ENCODE measurements around the gene PPP2R1B. TPM values are rescaled to one million over a fixed set of nuclear protein-coding genes. Genes with fewer than 3 reads are reported as not detected.

The PPP2R1B gene
- total RNA-seq, 2 donors from 2014 or later: 56.2 to 72.3 TPM

GRCh38 chr11:111756097-111756496 lies 10.1 kb downstream of the PPP2R1B start:
- no peaks in the 10 kb centered on the region for H3K27me3 Mint-ChIP-seq
- H3K4me3 Mint-ChIP-seq: no peak overlapping the region
- peaks cover 27% of the 10 kb centered on the region for H3K36me3 Mint-ChIP-seq
- no peak for ATAC-seq
- peaks cover 5 to 6% of the 10 kb centered on the region in 2 donors for H3K4me1 Mint-ChIP-seq (ENCODE audit: low read depth in 2 of 2)
- no peak overlapping the region for H3K27ac Mint-ChIP-seq
- no peaks in the 10 kb centered on the region for H3K9me3 Mint-ChIP-seq
- no peak for DNase-seq (ENCODE audit: low spot score)

GRCh38 chr11:111749646-111750045 lies 16.5 kb downstream of the PPP2R1B start:
- Mint-ChIP-seq H3K36me3 (peaks cover 39% of the 10 kb centered on the region), H3K4me1 (ENCODE audit: low read depth in 2 of 2) (peaks cover 9 to 10% of the 10 kb centered on the region in 2 donors), H3K27me3 (no peaks in the 10 kb centered on the region), H3K9me3 (no peaks in the 10 kb centered on the region), H3K4me3 (no peak overlapping the region), H3K27ac (no peak overlapping the region)
- ATAC-seq (no peak), DNase-seq (ENCODE audit: low spot score) (no peak)

GRCh38 chr11:111748035-111748804 lies 18.0 kb downstream of the PPP2R1B start:
- peaks cover 9 to 10% of the 10 kb centered on the region in 2 donors for H3K4me1 Mint-ChIP-seq (ENCODE audit: low read depth in 2 of 2)
- no peaks in the 10 kb centered on the region for H3K27me3 Mint-ChIP-seq
- H3K36me3 Mint-ChIP-seq: peaks cover 50% of the 10 kb centered on the region
- ATAC-seq: no peak
- no peak overlapping the region for H3K27ac Mint-ChIP-seq
- H3K4me3 Mint-ChIP-seq: no peak overlapping the region
- no peaks in the 10 kb centered on the region for H3K9me3 Mint-ChIP-seq
- DNase-seq (ENCODE audit: low spot score): no peak

- H3K36me3 Mint-ChIP-seq: peaks cover 53% of the 10 kb centered on the region
- peaks cover 6 to 20% of the 10 kb centered on the region in 2 donors for H3K4me1 Mint-ChIP-seq (ENCODE audit: low read depth in 2 of 2)
- no peaks in the 10 kb centered on the region for H3K27me3 Mint-ChIP-seq
- no peak for DNase-seq (ENCODE audit: low spot score)
- no peak overlapping the region for H3K27ac Mint-ChIP-seq
- no peaks in the 10 kb centered on the region for H3K9me3 Mint-ChIP-seq
- no peak overlapping the region for H3K4me3 Mint-ChIP-seq
- no peak for ATAC-seq
These were observed 20.3 kb downstream of the PPP2R1B start for GRCh38 chr11:111745719-111746504.

DNA sequence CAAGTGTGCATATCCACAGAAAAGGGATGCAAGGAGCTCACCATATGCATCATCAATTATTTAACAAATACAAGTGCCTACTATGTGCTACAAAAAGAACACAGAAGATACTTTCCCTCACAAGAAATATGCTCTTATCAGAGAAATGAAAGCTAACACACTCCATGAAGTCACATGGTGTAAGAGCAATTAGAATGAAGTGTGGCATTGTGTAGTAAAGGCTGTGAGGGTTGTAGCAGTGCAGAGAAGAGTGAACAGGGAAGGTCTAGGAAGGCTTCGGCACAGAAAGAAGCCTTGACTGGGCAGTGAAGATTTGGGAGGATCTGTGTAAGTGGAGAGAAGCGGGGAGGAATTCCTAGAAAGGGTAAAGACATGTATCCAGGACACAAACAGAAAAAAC lies 22.5 kb downstream of the PPP2R1B start:
- peaks cover 6 to 24% of the 10 kb centered on the region in 2 donors for H3K4me1 Mint-ChIP-seq (ENCODE audit: low read depth in 2 of 2)
- H3K27me3 Mint-ChIP-seq: no peaks in the 10 kb centered on the region
- DNase-seq (ENCODE audit: low spot score) (no peak), ATAC-seq (no peak)
- H3K9me3 Mint-ChIP-seq: no peaks in the 10 kb centered on the region
- no peak overlapping the region for H3K27ac Mint-ChIP-seq
- H3K4me3 Mint-ChIP-seq: no peak overlapping the region
- peaks cover 51% of the 10 kb centered on the region for H3K36me3 Mint-ChIP-seq

DNA sequence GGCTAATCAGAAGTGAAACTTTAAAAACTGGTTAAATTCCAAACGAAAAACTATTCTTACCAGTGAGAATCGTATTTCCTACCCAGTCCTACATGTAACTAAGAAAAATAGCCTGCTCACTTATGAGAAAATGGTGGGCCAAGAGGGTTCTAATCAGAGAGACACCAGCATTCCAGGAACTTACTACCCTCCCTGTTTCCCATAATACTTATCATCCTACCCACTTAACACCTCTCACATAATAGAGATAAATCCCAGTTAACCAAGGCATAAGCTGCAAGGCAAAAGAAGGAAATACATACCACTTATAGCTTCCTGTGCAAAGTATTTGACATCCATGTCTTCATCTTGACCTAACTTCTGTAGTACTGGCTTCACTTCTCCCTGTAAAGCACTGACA lies 24.4 kb downstream of the PPP2R1B start:
- peaks cover 1 to 17% of the 10 kb centered on the region in 2 donors for H3K4me1 Mint-ChIP-seq (ENCODE audit: low read depth in 2 of 2)
- H3K36me3 Mint-ChIP-seq: peaks cover 39% of the 10 kb centered on the region
- H3K4me3 Mint-ChIP-seq: no peak overlapping the region
- no peak overlapping the region for H3K27ac Mint-ChIP-seq
- ATAC-seq (no peak), DNase-seq (ENCODE audit: low spot score) (no peak)
- H3K9me3 Mint-ChIP-seq: no peaks in the 10 kb centered on the region
- H3K27me3 Mint-ChIP-seq: no peaks in the 10 kb centered on the region

GRCh38 chr11:111739299-111739698 lies 26.9 kb downstream of the PPP2R1B start:
- no peak for DNase-seq (ENCODE audit: low spot score)
- Mint-ChIP-seq H3K27ac (no peak overlapping the region), H3K36me3 (peaks cover 23% of the 10 kb centered on the region), H3K4me3 (no peak overlapping the region), H3K9me3 (no peaks in the 10 kb centered on the region), H3K4me1 (ENCODE audit: low read depth in 2 of 2) (peaks cover 0 to 14% of the 10 kb centered on the region in 2 donors), H3K27me3 (no peaks in the 10 kb centered on the region)
- no peak for ATAC-seq

GRCh38 chr11:111737444-111738210 lies 28.6 kb downstream of the PPP2R1B start:
- peaks cover 14% of the 10 kb centered on the region for H3K36me3 Mint-ChIP-seq
- H3K9me3 Mint-ChIP-seq: no peaks in the 10 kb centered on the region
- ATAC-seq (no peak), DNase-seq (ENCODE audit: low spot score) (no peak)
- no peak overlapping the region for H3K4me3 Mint-ChIP-seq
- H3K4me1 Mint-ChIP-seq (ENCODE audit: low read depth in 2 of 2): peaks cover 0 to 14% of the 10 kb centered on the region in 2 donors
- H3K27ac Mint-ChIP-seq: no peak overlapping the region
- no peaks in the 10 kb centered on the region for H3K27me3 Mint-ChIP-seq

DNA sequence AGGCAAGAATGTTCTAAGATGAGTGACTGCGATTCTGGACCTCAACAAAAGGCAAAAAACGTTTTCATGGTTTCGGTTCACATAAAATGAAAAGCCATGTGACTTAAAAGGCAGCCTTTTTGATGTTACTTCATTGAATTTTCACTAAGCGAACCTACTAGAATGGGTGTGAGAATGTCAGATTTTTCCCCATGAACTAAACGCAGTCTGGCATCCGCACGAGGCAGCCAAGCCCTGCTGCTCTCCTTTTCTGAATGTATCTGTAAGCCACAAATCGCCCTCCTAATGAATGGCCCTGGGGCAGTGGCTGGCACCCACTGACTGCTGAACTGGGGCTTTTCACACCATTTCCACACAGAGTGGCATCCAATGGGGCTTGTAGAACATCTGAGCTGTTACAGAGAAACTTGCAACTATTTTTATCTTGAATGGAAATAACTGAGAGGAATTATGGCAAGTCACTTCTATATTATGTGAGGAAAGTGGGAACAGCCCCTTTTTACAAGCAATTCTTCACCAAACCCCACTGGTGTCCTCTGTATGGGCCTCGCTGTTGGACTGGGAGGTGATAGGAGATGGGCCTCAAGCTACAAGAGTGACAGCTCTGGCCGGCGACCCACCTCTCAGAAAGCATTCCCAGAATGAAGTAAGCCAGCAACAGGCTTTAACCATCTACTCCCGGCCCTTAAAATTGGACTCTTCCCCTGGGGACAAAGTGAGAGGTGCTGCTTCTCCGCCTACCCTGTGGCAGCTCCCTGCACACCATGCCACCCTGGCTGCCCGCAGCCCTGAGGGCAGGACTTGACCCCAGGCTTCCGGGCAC lies 29.4 kb downstream of the PPP2R1B start:
- Mint-ChIP-seq H3K27ac (no peak overlapping the region), H3K4me1 (ENCODE audit: low read depth in 2 of 2) (peaks cover 0 to 14% of the 10 kb centered on the region in 2 donors), H3K4me3 (no peak overlapping the region), H3K9me3 (no peaks in the 10 kb centered on the region), H3K36me3 (peaks cover 14% of the 10 kb centered on the region), H3K27me3 (no peaks in the 10 kb centered on the region)
- DNase-seq (ENCODE audit: low spot score): no peak
- no peak for ATAC-seq

DNA sequence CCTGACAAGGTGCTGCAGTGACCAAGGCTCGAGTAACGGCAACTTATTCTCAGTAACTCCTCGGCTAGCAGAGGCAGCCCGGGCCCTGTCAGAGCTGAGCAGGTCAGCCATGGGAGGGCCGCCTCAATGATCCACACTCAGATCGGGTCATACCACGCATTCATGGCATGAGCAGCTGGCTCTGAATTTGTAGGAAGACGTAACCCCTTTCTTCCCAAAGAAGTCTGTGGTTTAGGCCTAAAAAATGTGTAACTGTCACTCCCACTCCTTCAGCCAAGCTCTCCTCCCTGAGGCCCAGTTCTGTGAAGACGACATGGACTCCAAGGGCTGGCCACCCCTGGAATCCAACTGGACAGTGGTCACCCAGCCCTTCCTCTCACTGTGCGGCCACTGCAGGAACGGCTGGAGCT lies 30.0 kb downstream of the PPP2R1B start:
- Mint-ChIP-seq H3K4me1 (ENCODE audit: low read depth in 2 of 2) (peaks cover 0 to 7% of the 10 kb centered on the region in 2 donors), H3K9me3 (no peaks in the 10 kb centered on the region), H3K36me3 (peaks cover 8% of the 10 kb centered on the region), H3K27ac (no peak overlapping the region), H3K27me3 (no peaks in the 10 kb centered on the region), H3K4me3 (no peak overlapping the region)
- ATAC-seq: no peak
- DNase-seq (ENCODE audit: low spot score): no peak

DNA sequence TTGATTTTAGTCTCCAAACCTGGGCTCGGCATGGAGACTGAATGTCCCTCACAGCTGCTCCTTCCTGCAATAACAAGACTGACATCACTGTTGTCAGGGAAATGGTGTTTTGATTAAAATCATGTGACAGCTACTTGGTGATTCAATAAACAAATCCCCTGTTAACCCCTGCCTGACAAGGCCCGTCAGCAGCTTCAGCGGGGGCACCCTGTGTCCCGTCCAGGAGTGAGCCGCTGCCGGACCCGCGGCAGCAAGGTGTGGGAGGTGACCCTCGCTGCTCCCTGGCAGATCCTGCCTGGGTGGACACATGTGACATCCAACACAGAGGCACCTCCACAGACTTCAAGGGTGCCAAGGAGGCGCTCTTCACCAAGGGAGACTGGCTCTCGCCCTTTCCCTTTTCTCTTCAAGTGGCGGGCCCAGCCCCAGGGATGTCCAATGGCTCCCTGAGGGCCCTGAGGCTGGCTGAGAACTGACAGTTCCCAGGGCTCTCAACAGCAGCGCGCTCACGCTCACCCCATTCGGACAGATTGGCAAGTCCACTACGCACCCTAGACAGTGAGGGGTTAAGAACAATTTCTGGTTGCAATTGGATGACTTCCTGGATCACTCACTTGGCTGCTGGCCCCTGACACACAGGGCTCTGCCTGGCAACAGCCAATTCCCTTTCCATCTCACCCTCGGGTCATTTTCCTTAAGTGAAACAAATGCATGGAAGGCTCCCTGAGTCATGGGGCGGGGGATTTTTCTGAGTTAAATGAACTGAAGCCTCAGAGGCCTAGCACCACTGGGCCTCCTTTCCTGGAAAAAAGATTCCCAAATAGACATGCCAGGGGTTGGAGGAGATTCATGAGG lies 30.7 kb downstream of the PPP2R1B start:
- Mint-ChIP-seq H3K36me3 (peaks cover 1% of the 10 kb centered on the region), H3K9me3 (no peaks in the 10 kb centered on the region), H3K27me3 (no peaks in the 10 kb centered on the region), H3K4me1 (ENCODE audit: low read depth in 2 of 2) (peaks cover 0 to under 1% of the 10 kb centered on the region in 2 donors), H3K4me3 (no peak overlapping the region), H3K27ac (no peak overlapping the region)
- ATAC-seq (peak in 1 of 2 donors; percentile 11), DNase-seq (ENCODE audit: low spot score) (no peak)

DNA sequence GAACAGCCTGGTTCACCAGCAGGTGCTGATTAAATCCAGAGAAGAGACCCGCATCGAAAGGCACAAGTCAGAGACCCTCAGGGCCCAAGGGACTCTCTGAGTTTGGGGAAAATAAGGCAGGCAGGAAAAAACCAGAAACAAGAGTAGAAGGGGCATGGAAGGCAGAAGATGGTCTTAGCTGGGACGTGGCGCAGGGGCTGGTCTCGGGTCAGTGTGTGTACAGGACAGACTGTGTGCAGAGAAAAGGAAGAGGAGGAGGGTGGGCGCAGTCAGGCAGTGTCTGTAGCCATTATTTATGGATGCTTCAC lies 31.3 kb downstream of the PPP2R1B start:
- no peak overlapping the region for H3K27ac Mint-ChIP-seq
- no peaks in the 10 kb centered on the region for H3K9me3 Mint-ChIP-seq
- DNase-seq (ENCODE audit: low spot score) (no peak), ATAC-seq (no peak)
- H3K27me3 Mint-ChIP-seq: no peaks in the 10 kb centered on the region
- H3K36me3 Mint-ChIP-seq: no peaks in the 10 kb centered on the region
- no peaks in the 10 kb centered on the region for H3K4me1 Mint-ChIP-seq (ENCODE audit: low read depth in 2 of 2)
- no peak overlapping the region for H3K4me3 Mint-ChIP-seq
